Measurements from ENCODE around the gene ZYG11A.
"Not testable (repeated sequence)": the region's sequence is repeated elsewhere in the genome, so short reads cannot be mapped to it uniquely, and the experiment has no call there.

GRCh38 chr1:52793717-52794116 lies 48.8 kb upstream of the ZYG11A start:
- not testable (repeated sequence) for TF ChIP-seq CTCF, POLR2AphosphoS5, POLR2A (IDR thresholded peaks at IDR 0.05)

All from prostate gland (tissue), 2 donors.